Epithelial cell of esophagus (primary cell): Measurements from ENCODE around the gene TMEM9B.
A peak's percentile ranks its signal among the peaks of the same experiment; 100 is the strongest.

Source experiments
- DNase-seq: peaks from one replicate; pipeline ENCODE4 v3.0.0; 2010; ENCODE audit warnings: low read depth
- H3K4me3 ChIP-seq: 2 replicates; pipeline ENCODE4 v1.5.1; 2011; ENCODE audit warnings: mild to moderate bottlenecking, low read length, control low read depth
- TF ChIP-seq, protein P1 (sequence below): IDR thresholded peaks from 2 replicates; pipeline ENCODE4 v1.5.1; 2011; ENCODE audit warnings: low read depth, mild to moderate bottlenecking, low read length, control low read depth, inconsistent platforms; ENCODE audit not compliant: insufficient read depth; ENCODE audit errors: missing control alignments

TMEM9B gene

GRCh38 chr11:8959546-8960166, 4.6 kb downstream of the TMEM9B start:
- TF ChIP-seq, protein P1, sequence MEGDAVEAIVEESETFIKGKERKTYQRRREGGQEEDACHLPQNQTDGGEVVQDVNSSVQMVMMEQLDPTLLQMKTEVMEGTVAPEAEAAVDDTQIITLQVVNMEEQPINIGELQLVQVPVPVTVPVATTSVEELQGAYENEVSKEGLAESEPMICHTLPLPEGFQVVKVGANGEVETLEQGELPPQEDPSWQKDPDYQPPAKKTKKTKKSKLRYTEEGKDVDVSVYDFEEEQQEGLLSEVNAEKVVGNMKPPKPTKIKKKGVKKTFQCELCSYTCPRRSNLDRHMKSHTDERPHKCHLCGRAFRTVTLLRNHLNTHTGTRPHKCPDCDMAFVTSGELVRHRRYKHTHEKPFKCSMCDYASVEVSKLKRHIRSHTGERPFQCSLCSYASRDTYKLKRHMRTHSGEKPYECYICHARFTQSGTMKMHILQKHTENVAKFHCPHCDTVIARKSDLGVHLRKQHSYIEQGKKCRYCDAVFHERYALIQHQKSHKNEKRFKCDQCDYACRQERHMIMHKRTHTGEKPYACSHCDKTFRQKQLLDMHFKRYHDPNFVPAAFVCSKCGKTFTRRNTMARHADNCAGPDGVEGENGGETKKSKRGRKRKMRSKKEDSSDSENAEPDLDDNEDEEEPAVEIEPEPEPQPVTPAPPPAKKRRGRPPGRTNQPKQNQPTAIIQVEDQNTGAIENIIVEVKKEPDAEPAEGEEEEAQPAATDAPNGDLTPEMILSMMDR = peak; percentile 78
- no peak overlapping the region for H3K4me3 ChIP-seq
- DNase-seq = peak; percentile 81

DNA sequence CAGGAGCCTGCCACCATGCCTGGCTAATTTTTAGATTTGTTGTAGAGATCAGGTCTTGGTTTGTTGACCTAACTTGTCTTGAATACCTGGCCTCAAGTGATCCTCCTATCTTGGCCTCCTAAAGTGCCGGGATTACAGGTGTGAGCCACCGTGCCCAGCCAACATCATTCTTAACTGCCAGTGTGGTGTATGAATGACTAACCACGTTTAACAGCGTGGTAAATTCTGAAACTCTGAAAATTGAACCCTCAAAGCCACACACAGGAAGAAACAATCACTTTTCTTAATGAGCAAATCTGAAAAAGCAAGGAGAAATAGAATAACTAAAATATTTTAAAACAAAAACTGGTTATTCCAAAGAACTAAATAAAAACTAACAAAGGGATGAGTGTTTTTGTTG, 7.4 kb downstream of the TMEM9B start:
- TF ChIP-seq, protein P1 = no peak
- no peak overlapping the region for H3K4me3 ChIP-seq
- no peak for DNase-seq

GRCh38 chr11:8948886-8949285, 15.4 kb downstream of the TMEM9B start:
- no peak overlapping the region for H3K4me3 ChIP-seq
- DNase-seq = no peak
- TF ChIP-seq, protein P1 = no peak

DNA sequence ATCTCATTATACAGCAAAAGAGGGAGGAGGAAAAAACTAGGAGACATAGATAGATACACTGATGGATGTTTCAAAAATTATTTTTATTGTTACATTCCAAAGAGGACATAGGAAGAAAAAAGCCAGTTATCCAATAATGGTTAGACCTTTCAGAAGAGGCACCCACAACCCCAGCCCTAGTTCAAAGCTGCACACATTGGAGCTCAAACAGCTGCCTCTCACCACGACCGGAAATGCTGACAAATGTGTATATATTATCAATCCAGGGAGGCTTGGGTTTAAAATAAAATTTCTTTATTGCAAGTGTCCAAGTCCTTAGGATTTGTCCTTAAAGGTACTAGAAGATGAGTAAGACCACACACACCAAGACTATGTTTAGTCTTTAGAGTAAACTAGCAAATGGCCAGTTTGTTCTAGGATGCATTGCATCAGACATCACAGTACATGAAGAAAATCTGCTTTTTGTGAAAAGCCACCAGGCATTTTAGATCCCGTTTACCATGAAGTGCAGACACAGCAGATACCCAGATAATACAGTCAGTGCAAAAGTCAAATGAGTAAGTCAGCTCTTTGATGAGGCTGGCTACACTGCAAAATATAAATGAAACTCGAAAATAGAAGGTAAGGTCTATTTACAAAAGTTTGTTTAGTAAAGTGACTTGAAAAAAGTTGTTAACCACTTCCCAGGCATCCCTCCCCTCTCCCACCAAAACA, 16.9 kb downstream of the TMEM9B start:
- no peak for DNase-seq
- no peak overlapping the region for H3K4me3 ChIP-seq
- TF ChIP-seq, protein P1 = no peak

- DNase-seq = no peak
- TF ChIP-seq, protein P1 = no peak
- no peak within 1 kb of the TSS for H3K4me3 ChIP-seq
Measured at GRCh38 chr11:8942518-8943066, 21.6 kb downstream of the TMEM9B start, which contains the start of gene ASCL3. Gene ASCL3 (minus strand): TSS chr11:8943016. CDS start chr11:8938161, 4,855 bp downstream.

- TF ChIP-seq, protein P1 = no peak
- no peak for DNase-seq
- H3K4me3 ChIP-seq = no peak overlapping the region
Measured at GRCh38 chr11:8941341-8942103, 22.7 kb downstream of the TMEM9B start.
